Fibroblast of skin of left biceps (primary cell): ENCODE results near the gene LSM10.

Source experiments
- DNase-seq, 2 experiments: peaks; one replicate each; pipeline ENCODE4 v3.0.0-alpha.2; 2013; ENCODE audit warnings: low read depth in 2 of 2

The LSM10 gene

GRCh38 chr1:36397378-36398230, at the start of gene LSM10:
TSS of gene LSM10 (minus strand) at chr1:36397908. CDS start at chr1:36394129, 3,779 bp downstream.
- DNase-seq = peak; percentile 64 to 68

GRCh38 chr1:36447450-36447849, 49.7 kb upstream of the LSM10 start:
- DNase-seq = no peak

- DNase-seq = no peak
Measured at GRCh38 chr1:36446746-36447145, 49.0 kb upstream of the LSM10 start.

GRCh38 chr1:36446271-36446670, 48.6 kb upstream of the LSM10 start:
- DNase-seq = no peak

GRCh38 chr1:36443297-36443696, 45.6 kb upstream of the LSM10 start:
- DNase-seq = no peak

- no peak for DNase-seq
Measured at GRCh38 chr1:36442337-36442736, 44.6 kb upstream of the LSM10 start.

GRCh38 chr1:36440646-36441045, 42.9 kb upstream of the LSM10 start:
- no peak for DNase-seq

- DNase-seq = no peak
Measured at GRCh38 chr1:36440044-36440443, 42.3 kb upstream of the LSM10 start.

GRCh38 chr1:36438715-36439114, 41.0 kb upstream of the LSM10 start:
- no peak for DNase-seq

- DNase-seq = no peak
Measured at GRCh38 chr1:36436821-36437220, 39.1 kb upstream of the LSM10 start.

- DNase-seq = no peak
Measured at GRCh38 chr1:36433102-36433501, 35.4 kb upstream of the LSM10 start.

- DNase-seq = no peak
Measured at GRCh38 chr1:36432616-36433015, 34.9 kb upstream of the LSM10 start.

GRCh38 chr1:36425791-36426190, 28.1 kb upstream of the LSM10 start:
- no peak for DNase-seq

- no peak for DNase-seq
Measured at GRCh38 chr1:36421649-36422048, 23.9 kb upstream of the LSM10 start.

- peak; percentile 38 for DNase-seq
Measured at GRCh38 chr1:36420836-36421317, 23.2 kb upstream of the LSM10 start.

GRCh38 chr1:36420409-36420808, 22.7 kb upstream of the LSM10 start:
- DNase-seq = no peak

GRCh38 chr1:36419569-36419968, 21.9 kb upstream of the LSM10 start:
- DNase-seq = no peak

GRCh38 chr1:36419140-36419539, 21.4 kb upstream of the LSM10 start:
- no peak for DNase-seq

GRCh38 chr1:36417931-36418330, 20.2 kb upstream of the LSM10 start:
- no peak for DNase-seq

- DNase-seq = no peak
Measured at GRCh38 chr1:36415661-36416326, 18.1 kb upstream of the LSM10 start.

- DNase-seq = no peak
Measured at GRCh38 chr1:36414384-36414783, 16.7 kb upstream of the LSM10 start.

- no peak for DNase-seq
Measured at GRCh38 chr1:36411674-36412648, 14.3 kb upstream of the LSM10 start.
